Colon (tissue), 2 donors: ENCODE results near the gene ZFP36L1.

Experiments used
- FAIRE-seq: peaks from 2 replicates; lab custom pipeline; 2012; peaks lifted over from hg19 to GRCh38; lab: Jason Lieb, UNC
- donor health status: control.
- donor health status: control.

The ZFP36L1 gene

GRCh38 chr14:68738559-68738958 lies 54.3 kb downstream of the ZFP36L1 start:
- FAIRE-seq = no peak
